GM08714 (cell line): Measurements from ENCODE around the gene TOB1.
A peak's percentile ranks its signal among the peaks of the same experiment; 100 is the strongest.
"Not testable (repeated sequence)": the region's sequence is repeated elsewhere in the genome, so short reads cannot be mapped to it uniquely, and the experiment has no call there.

Experiments
- H3K4me3 ChIP-seq: fragments of 200-500 bp; sonication (Bioruptor generic); 2 replicates; pipeline ENCODE4 v1.5.1; 2014; ENCODE audit warnings: mild to moderate bottlenecking, low read length, inconsistent platforms
- ZNF274 ChIP-seq: IDR thresholded peaks from 2 replicates; pipeline ENCODE4 v1.6.1; 2012; ENCODE audit warnings: mild to moderate bottlenecking, low read depth, low read length

TOB1 gene

GRCh38 chr17:50889528-50890118, 23.5 kb upstream of the TOB1 start:
- no peak overlapping the region for H3K4me3 ChIP-seq
- TF ChIP-seq ZNF274: no peak

DNA sequence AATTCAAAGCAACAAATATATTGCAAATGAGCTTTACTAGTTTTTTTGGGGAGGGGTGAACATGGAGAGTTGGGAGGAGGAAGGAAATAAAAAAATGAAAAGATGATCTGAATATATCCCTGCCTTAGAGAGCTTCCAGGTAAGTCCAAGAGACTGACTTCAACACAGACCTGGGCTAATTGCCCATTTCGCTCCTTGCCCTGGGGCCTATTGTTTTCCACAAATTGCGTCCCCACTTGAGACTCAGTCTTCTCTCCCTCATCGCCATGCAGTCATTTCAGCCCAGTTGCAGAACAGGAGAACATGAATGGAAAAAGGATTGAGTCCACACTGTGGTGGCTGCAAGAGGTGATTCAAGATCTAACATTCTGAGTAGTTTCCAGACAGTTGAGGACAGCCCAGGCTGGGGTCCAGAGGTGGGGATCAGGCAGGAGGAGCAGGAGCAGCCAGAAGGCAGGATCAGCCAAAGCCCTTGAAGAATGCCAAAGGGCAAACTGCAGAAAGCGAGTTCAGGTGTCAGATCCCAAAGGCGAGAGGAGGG, 21.6 kb upstream of the TOB1 start:
- H3K4me3 ChIP-seq: no peak overlapping the region
- no peak for TF ChIP-seq ZNF274

DNA sequence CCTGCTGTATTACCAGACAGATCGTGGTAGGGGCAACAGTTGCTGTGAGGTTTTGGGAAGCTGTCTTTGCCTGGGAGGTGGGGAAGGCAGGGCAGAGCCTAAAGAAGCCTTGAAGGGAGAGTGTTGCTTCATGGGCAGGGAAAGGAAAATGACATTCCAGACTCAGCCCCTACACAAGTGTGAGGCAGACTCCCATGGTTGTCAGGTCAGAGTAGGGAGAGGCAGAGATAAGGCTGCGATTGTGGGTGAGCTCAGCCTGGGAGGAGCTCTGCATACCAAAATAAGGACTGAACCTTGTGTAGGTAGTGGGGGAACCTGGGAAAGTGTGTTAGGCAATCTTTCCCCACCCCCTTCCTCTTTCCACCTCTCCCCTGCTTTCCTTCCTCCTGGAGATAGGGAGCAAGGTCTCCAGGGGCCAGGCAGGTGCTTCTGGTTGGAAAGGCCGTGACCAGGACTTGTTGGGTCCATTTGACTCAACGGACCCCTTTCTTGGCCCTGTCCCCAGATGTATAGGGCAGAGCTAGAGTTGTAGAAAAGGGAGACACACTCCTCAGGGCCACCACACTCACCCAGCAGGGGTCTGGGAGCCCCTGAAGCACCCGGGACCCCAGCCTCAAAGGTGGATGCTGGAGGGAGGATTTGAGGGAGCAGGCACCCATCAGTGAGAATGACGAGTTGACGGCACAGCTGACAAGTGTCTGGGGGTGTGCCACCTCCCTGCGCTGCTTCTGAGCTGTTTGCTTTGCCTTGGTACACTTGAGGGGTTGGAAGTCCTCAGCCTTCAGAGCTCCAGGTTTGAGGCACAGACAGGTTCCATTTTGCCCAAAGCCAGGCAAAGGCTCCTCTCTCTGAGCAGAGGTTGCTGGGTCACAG, 18.5 kb upstream of the TOB1 start:
- no peak overlapping the region for H3K4me3 ChIP-seq
- TF ChIP-seq ZNF274: no peak

DNA sequence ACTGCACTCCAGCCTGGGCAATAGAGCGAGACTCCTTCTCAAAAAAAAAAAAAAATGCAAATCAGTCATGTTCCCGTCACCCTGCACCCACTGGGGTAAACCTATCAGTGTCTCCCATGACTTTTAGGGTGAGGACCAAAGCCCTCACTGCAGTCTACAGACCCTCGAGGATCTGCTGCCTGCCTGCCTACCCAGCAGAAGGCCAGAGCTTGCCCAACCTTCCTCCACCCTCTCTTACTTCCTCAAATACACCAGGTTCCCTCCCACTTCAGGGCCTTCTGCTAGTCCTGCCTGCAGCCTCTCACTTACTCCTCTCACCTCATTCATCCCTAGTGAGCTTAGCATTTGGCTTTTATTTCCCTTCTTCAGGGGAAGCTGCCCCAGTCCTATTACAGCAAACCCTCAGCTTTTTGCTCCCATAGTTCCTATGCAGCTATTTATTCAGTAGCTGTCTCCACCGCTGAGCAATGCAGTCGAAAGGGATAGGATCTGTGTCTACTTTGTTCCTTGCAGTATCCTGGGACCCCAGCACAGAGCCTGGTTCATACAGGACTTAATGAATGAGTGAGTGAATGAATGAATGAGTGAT, 17.8 kb upstream of the TOB1 start:
- H3K4me3 ChIP-seq: no peak overlapping the region
- no peak for TF ChIP-seq ZNF274

GRCh38 chr17:50882851-50883250, 16.7 kb upstream of the TOB1 start:
- no peak for TF ChIP-seq ZNF274
- H3K4me3 ChIP-seq: no peak overlapping the region

DNA sequence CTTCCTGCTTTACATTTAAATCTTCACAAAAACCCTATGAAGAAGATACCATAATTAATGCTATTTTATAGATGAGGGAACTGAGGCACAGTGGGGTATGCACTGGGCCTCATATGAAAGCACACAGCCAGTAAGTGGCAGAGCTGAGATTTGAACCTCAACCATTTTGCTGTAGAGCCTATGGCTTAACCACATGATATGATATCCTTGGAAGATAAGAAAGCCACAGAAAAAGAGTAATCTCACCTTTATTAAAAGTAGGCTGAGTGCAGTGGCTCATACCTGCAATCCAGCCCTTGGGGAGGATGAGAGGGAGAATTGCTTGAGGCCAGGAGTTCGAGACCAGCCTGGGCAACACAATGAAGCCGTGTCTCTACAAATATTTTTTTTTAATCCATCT, 15.0 kb upstream of the TOB1 start:
- no peak for TF ChIP-seq ZNF274
- no peak overlapping the region for H3K4me3 ChIP-seq

GRCh38 chr17:50879086-50879485, 12.9 kb upstream of the TOB1 start:
- no peak overlapping the region for H3K4me3 ChIP-seq
- TF ChIP-seq ZNF274: no peak

GRCh38 chr17:50877838-50878237, 11.7 kb upstream of the TOB1 start:
- H3K4me3 ChIP-seq: no peak overlapping the region
- TF ChIP-seq ZNF274: no peak

GRCh38 chr17:50877042-50877441, 10.9 kb upstream of the TOB1 start:
- H3K4me3 ChIP-seq: not testable (repeated sequence)

DNA sequence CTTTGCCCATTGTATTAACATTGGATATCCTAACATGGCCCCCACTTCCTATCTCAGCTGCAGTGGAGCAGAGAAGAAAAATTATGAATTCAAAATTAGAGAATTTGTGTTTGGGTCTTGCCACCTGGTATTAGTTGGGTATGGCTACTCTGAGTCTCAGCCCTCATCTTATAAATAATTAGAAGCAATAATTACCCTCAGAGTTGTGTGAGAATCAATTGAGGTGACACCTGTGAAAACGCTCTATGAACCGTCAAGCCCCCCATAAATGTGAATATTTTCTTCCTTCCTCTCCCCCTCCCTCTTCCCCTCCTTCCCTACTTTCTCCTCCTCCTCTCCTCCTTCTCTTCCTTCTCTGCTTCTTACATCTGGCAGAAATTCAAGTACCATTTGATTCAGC, 8.9 kb upstream of the TOB1 start:
- no peak for TF ChIP-seq ZNF274
- no peak overlapping the region for H3K4me3 ChIP-seq

GRCh38 chr17:50872710-50873424, 6.7 kb upstream of the TOB1 start:
- no peak overlapping the region for H3K4me3 ChIP-seq
- TF ChIP-seq ZNF274: no peak

DNA sequence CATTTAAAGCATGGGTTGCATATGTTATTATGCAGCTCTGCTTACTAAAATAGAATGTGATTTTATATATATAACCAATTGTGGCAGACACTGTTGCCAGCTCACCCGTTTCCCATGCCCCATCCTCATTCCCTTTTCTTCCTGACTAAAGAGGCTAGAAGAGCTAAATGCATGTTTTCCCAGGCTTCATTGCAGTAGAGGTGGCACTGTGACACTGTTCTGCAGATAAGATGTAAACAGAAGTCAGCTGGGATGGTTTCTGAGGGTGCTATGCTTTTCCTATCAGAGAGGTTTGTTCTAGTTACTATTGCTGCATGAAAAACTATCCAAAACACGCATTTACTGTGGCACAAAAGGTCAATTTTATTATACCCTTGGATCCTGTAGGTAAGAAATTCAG, 5.7 kb upstream of the TOB1 start:
- no peak for TF ChIP-seq ZNF274
- H3K4me3 ChIP-seq: no peak overlapping the region

- TF ChIP-seq ZNF274: no peak
- H3K4me3 ChIP-seq: no peak overlapping the region
Observed at GRCh38 chr17:50871364-50871763, 5.2 kb upstream of the TOB1 start.

- TF ChIP-seq ZNF274: no peak
- H3K4me3 ChIP-seq: no peak overlapping the region
Observed at GRCh38 chr17:50868602-50869001, 2.4 kb upstream of the TOB1 start.

GRCh38 chr17:50868140-50868438, 1.9 kb upstream of the TOB1 start:
- peak overlapping the region; percentile 75 for H3K4me3 ChIP-seq
- TF ChIP-seq ZNF274: no peak
